GM12864 (cell line): ENCODE results near the gene TCIRG1.

Experiments
- DNase-seq: peaks from one replicate; pipeline ENCODE4 v3.0.0-alpha.2; 2011; ENCODE audit warnings: low read depth
- H3K4me3 ChIP-seq: 2 replicates; pipeline ENCODE4 v1.5.1; 2011; ENCODE audit warnings: mild to moderate bottlenecking, low read depth, low read length, control low read depth
- TF ChIP-seq, protein P1 (sequence below): IDR thresholded peaks from 2 replicates; pipeline ENCODE4 v1.5.1; 2011; ENCODE audit warnings: low read depth, mild to moderate bottlenecking, moderate library complexity, low read length, control low read depth, inconsistent platforms; ENCODE audit errors: missing control alignments

TCIRG1 gene

DNA sequence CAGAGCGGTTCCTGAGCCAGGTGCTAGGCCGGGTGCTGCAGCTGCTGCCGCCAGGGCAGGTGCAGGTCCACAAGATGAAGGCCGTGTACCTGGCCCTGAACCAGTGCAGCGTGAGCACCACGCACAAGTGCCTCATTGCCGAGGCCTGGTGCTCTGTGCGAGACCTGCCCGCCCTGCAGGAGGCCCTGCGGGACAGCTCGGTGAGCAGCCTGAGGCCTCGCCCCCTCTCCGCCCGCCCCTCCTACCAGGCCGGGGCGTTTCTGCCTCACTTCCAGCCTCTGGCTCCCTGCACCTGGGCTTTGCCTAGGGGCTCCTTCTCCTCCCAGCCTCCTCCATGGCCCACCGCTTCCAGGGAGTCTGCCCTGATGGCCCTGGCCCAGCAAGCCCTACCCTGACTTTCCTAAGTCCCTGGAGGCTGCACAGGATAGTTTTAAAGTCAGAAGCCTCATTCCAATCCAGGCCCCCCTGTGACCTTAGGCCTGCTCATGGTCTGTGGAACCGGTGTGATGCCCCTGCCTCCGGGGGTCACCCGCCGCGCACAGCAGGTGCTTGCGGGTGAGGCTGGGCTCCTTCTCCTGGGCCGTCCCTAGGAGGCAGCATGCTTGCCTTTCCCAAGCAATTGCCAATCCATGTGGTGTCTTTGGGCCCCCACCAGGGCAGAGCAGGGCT lies 5.5 kb downstream of the TCIRG1 start:
- H3K4me3 ChIP-seq: no peak overlapping the region
- no peak for DNase-seq

DNA sequence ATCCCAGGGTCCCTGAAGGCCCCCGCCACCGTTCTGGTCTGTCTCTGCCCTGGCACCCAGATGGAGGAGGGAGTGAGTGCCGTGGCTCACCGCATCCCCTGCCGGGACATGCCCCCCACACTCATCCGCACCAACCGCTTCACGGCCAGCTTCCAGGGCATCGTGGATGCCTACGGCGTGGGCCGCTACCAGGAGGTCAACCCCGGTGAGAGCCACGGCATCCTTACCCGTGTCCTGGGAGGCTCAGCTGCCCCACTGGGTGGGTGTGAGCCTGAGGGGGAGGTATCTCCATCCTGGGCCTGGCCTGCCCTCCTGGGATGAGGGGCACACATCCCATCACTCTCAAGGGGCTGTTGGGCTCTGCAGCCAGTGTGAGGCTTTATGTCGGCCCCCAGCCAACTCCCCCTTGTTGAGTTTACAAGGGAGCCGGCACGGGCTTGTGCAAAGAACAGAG lies 6.1 kb downstream of the TCIRG1 start:
- TF ChIP-seq, protein P1, sequence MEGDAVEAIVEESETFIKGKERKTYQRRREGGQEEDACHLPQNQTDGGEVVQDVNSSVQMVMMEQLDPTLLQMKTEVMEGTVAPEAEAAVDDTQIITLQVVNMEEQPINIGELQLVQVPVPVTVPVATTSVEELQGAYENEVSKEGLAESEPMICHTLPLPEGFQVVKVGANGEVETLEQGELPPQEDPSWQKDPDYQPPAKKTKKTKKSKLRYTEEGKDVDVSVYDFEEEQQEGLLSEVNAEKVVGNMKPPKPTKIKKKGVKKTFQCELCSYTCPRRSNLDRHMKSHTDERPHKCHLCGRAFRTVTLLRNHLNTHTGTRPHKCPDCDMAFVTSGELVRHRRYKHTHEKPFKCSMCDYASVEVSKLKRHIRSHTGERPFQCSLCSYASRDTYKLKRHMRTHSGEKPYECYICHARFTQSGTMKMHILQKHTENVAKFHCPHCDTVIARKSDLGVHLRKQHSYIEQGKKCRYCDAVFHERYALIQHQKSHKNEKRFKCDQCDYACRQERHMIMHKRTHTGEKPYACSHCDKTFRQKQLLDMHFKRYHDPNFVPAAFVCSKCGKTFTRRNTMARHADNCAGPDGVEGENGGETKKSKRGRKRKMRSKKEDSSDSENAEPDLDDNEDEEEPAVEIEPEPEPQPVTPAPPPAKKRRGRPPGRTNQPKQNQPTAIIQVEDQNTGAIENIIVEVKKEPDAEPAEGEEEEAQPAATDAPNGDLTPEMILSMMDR: no peak
- no peak for DNase-seq
- H3K4me3 ChIP-seq: no peak overlapping the region

More for the DNA sequence above, 5.5 kb downstream of the TCIRG1 start:
- TF ChIP-seq, protein P1: no peak

DNA sequence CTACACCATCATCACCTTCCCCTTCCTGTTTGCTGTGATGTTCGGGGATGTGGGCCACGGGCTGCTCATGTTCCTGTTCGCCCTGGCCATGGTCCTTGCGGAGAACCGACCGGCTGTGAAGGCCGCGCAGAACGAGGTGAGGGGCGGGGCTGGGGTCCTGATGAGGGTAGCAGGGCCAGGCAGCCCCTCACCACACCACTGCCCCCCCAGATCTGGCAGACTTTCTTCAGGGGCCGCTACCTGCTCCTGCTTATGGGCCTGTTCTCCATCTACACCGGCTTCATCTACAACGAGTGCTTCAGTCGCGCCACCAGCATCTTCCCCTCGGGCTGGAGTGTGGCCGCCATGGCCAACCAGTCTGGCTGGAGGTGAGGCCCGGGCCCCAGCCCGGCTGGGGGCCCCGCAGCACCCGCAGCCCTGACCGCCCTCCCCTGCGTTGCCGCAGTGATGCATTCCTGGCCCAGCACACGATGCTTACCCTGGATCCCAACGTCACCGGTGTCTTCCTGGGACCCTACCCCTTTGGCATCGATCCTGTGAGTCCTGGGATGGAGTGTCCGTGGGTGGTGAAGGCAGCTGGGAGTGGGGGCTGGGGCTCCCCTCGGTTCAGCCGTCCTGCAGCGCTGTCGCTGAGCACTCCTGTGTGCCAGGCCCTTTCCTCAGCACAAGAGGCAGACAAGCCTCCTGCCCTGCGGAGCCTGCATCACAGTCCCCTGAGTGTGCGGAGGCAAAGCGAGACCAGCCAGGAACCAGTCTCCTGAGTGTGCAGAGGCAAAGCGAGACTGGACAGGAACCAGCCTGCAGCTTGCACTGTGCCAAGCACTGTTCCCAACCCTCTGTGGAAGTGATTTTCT lies 8.8 kb downstream of the TCIRG1 start:
- H3K4me3 ChIP-seq: no peak overlapping the region
- no peak for DNase-seq
- TF ChIP-seq, protein P1: no peak

DNA sequence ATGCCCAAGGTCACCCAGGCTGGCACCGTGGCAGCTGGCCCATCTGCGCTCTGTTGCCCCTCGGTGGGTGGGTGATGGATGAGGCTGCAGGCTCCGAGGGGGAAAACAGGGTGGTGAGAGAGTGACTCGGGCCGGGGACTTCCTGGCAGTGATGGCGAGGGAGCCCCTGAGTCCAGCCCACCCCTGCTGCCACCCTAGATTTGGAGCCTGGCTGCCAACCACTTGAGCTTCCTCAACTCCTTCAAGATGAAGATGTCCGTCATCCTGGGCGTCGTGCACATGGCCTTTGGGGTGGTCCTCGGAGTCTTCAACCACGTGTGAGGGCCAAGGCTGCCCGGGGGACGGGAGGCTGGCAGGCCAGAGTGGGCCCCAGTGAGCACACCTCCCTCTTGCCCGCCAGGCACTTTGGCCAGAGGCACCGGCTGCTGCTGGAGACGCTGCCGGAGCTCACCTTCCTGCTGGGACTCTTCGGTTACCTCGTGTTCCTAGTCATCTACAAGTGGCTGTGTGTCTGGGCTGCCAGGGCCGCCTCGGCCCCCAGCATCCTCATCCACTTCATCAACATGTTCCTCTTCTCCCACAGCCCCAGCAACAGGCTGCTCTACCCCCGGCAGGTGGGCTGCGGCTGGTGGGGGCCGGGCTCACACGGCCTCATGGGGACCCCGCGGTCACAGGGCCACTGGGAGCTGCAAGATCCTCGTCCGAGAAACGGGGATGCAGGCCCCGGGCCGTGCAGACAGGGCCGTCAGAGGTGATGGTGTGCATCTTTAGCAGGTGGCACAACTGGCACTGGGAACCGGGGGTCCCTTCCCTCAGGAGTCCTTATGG lies 10.1 kb downstream of the TCIRG1 start:
- DNase-seq: no peak
- no peak overlapping the region for H3K4me3 ChIP-seq
- TF ChIP-seq, protein P1: no peak

- no peak for DNase-seq
- TF ChIP-seq, protein P1: no peak
- H3K4me3 ChIP-seq: no peak overlapping the region
Observed at GRCh38 chr11:68049509-68050370, 10.9 kb downstream of the TCIRG1 start.

DNA sequence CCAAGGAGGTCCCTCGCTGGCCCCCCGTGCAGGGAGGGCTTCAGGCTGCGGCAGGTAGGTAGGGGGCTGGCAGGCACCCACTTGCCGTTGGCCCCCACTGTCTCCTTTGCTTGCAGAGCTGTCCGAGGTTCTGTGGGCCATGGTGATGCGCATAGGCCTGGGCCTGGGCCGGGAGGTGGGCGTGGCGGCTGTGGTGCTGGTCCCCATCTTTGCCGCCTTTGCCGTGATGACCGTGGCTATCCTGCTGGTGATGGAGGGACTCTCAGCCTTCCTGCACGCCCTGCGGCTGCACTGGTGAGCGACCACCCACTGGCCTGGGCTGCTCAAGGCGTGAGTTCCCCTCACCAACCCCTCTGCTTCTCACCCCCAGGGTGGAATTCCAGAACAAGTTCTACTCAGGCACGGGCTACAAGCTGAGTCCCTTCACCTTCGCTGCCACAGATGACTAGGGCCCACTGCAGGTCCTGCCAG lies 11.6 kb downstream of the TCIRG1 start:
- no peak for DNase-seq
- H3K4me3 ChIP-seq: no peak overlapping the region
- TF ChIP-seq, protein P1: no peak
